ENCODE data around the gene NPS.

NPS gene

DNA sequence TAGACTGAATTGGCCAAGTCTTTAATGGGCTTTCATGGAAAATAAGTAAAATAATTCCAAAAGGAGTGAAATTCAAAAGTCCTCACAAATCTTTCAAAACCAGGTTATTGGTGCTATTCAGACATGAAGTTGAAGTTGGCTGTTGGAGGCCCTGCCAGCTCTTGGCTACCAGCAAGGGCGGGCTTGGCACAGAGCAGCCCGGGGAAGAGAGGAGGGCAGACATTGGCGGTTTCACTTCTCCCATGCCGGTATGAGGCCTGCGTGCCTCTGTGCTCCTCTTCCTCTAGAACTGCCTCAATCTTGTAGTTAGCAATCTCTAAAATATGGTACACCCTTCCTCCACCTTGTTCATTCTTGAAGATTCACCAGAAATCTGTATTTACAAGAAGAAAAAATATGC, 16.4 kb upstream of the NPS start:
- POLR2A ChIA-PET = no interaction called here
- Histone ChIP-seq H3K36me3 (ENCODE audit: control insufficient read depth in 2 of 2, insufficient read depth in 1 of 2, low read length in 2 of 2) (no peaks in the 10 kb centered on the region), H3K9me3 (ENCODE audit: control insufficient read depth, insufficient read depth, low read depth, low read length) (no peaks in the 10 kb centered on the region), H3K27ac (ENCODE audit: extremely low read depth, low read depth, low read length) (no peak overlapping the region), H3K4me1 (ENCODE audit: control insufficient read depth, insufficient read depth, low read length) (no peaks in the 10 kb centered on the region), H3K4me3 (ENCODE audit: low read depth, low read length) (no peak overlapping the region)
- CTCF ChIA-PET = no interaction called here
- no peak for TF ChIP-seq ZNF155 (tag by site-specific recombination; IDR thresholded peaks at IDR 0.05)

GRCh38 chr10:127534074-127534473, 15.0 kb upstream of the NPS start:
- H3K27ac ChIP-seq (ENCODE audit: extremely low read depth, low read depth, low read length) = no peak overlapping the region
- no peaks in the 10 kb centered on the region for H3K9me3 ChIP-seq (ENCODE audit: control insufficient read depth, insufficient read depth, low read depth, low read length)
- no peaks in the 10 kb centered on the region for H3K4me1 ChIP-seq (ENCODE audit: control insufficient read depth, insufficient read depth, low read length)
- no peaks in the 10 kb centered on the region for H3K36me3 ChIP-seq (ENCODE audit: control insufficient read depth in 2 of 2, insufficient read depth in 1 of 2, low read length in 2 of 2)
- TF ChIP-seq BCL6B (tag by site-specific recombination; IDR thresholded peaks at IDR 0.05) (no peak), ZNF112 (tag by site-specific recombination; IDR thresholded peaks at IDR 0.05) (no peak), PRDM1 (tag by site-specific recombination; IDR thresholded peaks at IDR 0.05) (no peak), ZNF791 (tag by site-specific recombination; IDR thresholded peaks at IDR 0.05) (no peak)
- TF ChIP-seq, protein P1, sequence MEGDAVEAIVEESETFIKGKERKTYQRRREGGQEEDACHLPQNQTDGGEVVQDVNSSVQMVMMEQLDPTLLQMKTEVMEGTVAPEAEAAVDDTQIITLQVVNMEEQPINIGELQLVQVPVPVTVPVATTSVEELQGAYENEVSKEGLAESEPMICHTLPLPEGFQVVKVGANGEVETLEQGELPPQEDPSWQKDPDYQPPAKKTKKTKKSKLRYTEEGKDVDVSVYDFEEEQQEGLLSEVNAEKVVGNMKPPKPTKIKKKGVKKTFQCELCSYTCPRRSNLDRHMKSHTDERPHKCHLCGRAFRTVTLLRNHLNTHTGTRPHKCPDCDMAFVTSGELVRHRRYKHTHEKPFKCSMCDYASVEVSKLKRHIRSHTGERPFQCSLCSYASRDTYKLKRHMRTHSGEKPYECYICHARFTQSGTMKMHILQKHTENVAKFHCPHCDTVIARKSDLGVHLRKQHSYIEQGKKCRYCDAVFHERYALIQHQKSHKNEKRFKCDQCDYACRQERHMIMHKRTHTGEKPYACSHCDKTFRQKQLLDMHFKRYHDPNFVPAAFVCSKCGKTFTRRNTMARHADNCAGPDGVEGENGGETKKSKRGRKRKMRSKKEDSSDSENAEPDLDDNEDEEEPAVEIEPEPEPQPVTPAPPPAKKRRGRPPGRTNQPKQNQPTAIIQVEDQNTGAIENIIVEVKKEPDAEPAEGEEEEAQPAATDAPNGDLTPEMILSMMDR (tag by site-specific recombination; IDR thresholded peaks at IDR 0.05) = no peak
- TF ChIP-seq, protein P2, sequence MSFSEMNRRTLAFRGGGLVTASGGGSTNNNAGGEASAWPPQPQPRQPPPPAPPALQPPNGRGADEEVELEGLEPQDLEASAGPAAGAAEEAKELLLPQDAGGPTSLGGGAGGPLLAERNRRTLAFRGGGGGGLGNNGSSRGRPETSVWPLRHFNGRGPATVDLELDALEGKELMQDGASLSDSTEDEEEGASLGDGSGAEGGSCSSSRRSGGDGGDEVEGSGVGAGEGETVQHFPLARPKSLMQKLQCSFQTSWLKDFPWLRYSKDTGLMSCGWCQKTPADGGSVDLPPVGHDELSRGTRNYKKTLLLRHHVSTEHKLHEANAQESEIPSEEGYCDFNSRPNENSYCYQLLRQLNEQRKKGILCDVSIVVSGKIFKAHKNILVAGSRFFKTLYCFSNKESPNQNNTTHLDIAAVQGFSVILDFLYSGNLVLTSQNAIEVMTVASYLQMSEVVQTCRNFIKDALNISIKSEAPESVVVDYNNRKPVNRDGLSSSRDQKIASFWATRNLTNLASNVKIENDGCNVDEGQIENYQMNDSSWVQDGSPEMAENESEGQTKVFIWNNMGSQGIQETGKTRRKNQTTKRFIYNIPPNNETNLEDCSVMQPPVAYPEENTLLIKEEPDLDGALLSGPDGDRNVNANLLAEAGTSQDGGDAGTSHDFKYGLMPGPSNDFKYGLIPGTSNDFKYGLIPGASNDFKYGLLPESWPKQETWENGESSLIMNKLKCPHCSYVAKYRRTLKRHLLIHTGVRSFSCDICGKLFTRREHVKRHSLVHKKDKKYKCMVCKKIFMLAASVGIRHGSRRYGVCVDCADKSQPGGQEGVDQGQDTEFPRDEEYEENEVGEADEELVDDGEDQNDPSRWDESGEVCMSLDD (tag by site-specific recombination; IDR thresholded peaks at IDR 0.05) = no peak
- ChIA-PET CTCF (interaction anchor here (0.6 kb wide), 1 partner anchor 321 kb away, joined by 5 read pairs; no protein-coding TSS in a partner anchor), POLR2A (no interaction called here)
- H3K4me3 ChIP-seq (ENCODE audit: low read depth, low read length) = no peak overlapping the region

- H3K27ac ChIP-seq (ENCODE audit: extremely low read depth, low read depth, low read length) = no peak overlapping the region
- no peaks in the 10 kb centered on the region for H3K36me3 ChIP-seq (ENCODE audit: control insufficient read depth in 2 of 2, insufficient read depth in 1 of 2, low read length in 2 of 2)
- ChIA-PET POLR2A (no interaction called here), CTCF (interaction anchor here (0.6 kb wide), 1 partner anchor 322 kb away, joined by 5 read pairs; no protein-coding TSS in a partner anchor)
- no peaks in the 10 kb centered on the region for H3K4me1 ChIP-seq (ENCODE audit: control insufficient read depth, insufficient read depth, low read length)
- no peaks in the 10 kb centered on the region for H3K9me3 ChIP-seq (ENCODE audit: control insufficient read depth, insufficient read depth, low read depth, low read length)
- no peak overlapping the region for H3K4me3 ChIP-seq (ENCODE audit: low read depth, low read length)
- no peak for TF ChIP-seq ZNF768 (tag by site-specific recombination; IDR thresholded peaks at IDR 0.05)
- TF ChIP-seq ZNF510 (tag by site-specific recombination; IDR thresholded peaks at IDR 0.05; ENCODE audit: insufficient replicate concordance) = no peak
- TF ChIP-seq SP7 (tag by site-specific recombination; IDR thresholded peaks at IDR 0.05) = no peak
- no peak for TF ChIP-seq ZNF837 (tag by site-specific recombination; IDR thresholded peaks at IDR 0.05)
- no peak for TF ChIP-seq EGR2 (tag by site-specific recombination; IDR thresholded peaks at IDR 0.05; ENCODE audit: low read depth)
- no peak for TF ChIP-seq GLI4 (tag by site-specific recombination; IDR thresholded peaks at IDR 0.05)
- TF ChIP-seq PRDM4 (tag by site-specific recombination; IDR thresholded peaks at IDR 0.05) = no peak
- TF ChIP-seq BCL11B (tag by site-specific recombination; IDR thresholded peaks at IDR 0.05; ENCODE audit: low read depth) = no peak
- no peak for TF ChIP-seq ZNF610 (tag by site-specific recombination; IDR thresholded peaks at IDR 0.05; ENCODE audit: borderline replicate concordance)
- no peak for TF ChIP-seq PRDM10 (tag by site-specific recombination; IDR thresholded peaks at IDR 0.05)
- TF ChIP-seq ZNF202 (tag by site-specific recombination; IDR thresholded peaks at IDR 0.05; ENCODE audit: borderline replicate concordance) = no peak
- no peak for TF ChIP-seq SETDB1 (IDR thresholded peaks at IDR 0.05; ENCODE audit: insufficient read length, low read length)
- no peak for TF ChIP-seq ZFP37 (tag by site-specific recombination; IDR thresholded peaks at IDR 0.05)
These were observed 14.6 kb upstream of the NPS start for GRCh38 chr10:127534496-127534895.

Measured in HEK293 (cell line).